Neural progenitor cell (in vitro differentiated cells): ENCODE measurements around the gene RAVER1. TPM values are rescaled to one million over a fixed set of nuclear protein-coding genes. Genes with fewer than 3 reads are reported as not detected.

Source experiments
- DNase-seq: peaks from one replicate; pipeline ENCODE4 v3.0.0-alpha.2; 2016; ENCODE audit warnings: low spot score
- H2AFZ ChIP-seq: fragments of 200-600 bp; sonication (generic); replicated peaks from 2 replicates; pipeline ENCODE4 v1.6.1; 2016; ENCODE audit warnings: antibody characterized with exemption
- H3F3A ChIP-seq: fragments of 200-600 bp; sonication (generic); 2 replicates; pipeline ENCODE4 v1.6.1; 2016; ENCODE audit warnings: antibody characterized with exemption, low read depth
- H3K27ac ChIP-seq: fragments of 200-600 bp; sonication (generic); 2 replicates; pipeline ENCODE4 v1.5.1; 2016; ENCODE audit warnings: mild to moderate bottlenecking
- H3K27me3 ChIP-seq: fragments of 200-600 bp; sonication (generic); 2 replicates; pipeline ENCODE4 v1.6.1; 2016; ENCODE audit warnings: mild to moderate bottlenecking, moderate library complexity
- H3K36me3 ChIP-seq: fragments of 200-600 bp; sonication (generic); 2 replicates; pipeline ENCODE4 v1.5.1; 2016
- H3K4me1 ChIP-seq: fragments of 200-600 bp; sonication (generic); 2 replicates; pipeline ENCODE4 v1.6.1; 2016; ENCODE audit warnings: mixed run types
- H3K4me2 ChIP-seq: fragments of 200-600 bp; sonication (generic); 2 replicates; pipeline ENCODE4 v1.6.1; 2016
- H3K4me3 ChIP-seq: fragments of 200-600 bp; sonication (generic); 2 replicates; pipeline ENCODE4 v1.5.1; 2016
- H3K79me2 ChIP-seq: fragments of 200-600 bp; sonication (generic); 2 replicates; pipeline ENCODE4 v1.6.1; 2016; ENCODE audit warnings: low read depth
- H3K9ac ChIP-seq: fragments of 200-600 bp; sonication (generic); 2 replicates; pipeline ENCODE4 v1.6.1; 2016
- H3K9me3 ChIP-seq: fragments of 200-600 bp; sonication (generic); 2 replicates; pipeline ENCODE4 v1.5.1; 2016; ENCODE audit warnings: low read depth
- H4K20me1 ChIP-seq: fragments of 200-600 bp; sonication (generic); 2 replicates; pipeline ENCODE4 v1.6.1; 2016; ENCODE audit warnings: low read depth
- H3K27ac Mint-ChIP-seq: 3 replicates; pipeline ENCODE4 v1.8.0; 2021; ENCODE audit warnings: mixed read lengths
- H3K27me3 Mint-ChIP-seq: 2 replicates; pipeline ENCODE4 v1.8.0; 2022; ENCODE audit warnings: low read depth, mild to moderate bottlenecking, inconsistent platforms, moderate library complexity, mixed read lengths; ENCODE audit not compliant: insufficient read depth
- H3K36me3 Mint-ChIP-seq: 3 replicates; pipeline ENCODE4 v1.8.0; 2021; ENCODE audit warnings: mixed read lengths
- H3K4me1 Mint-ChIP-seq: 3 replicates; pipeline ENCODE4 v1.8.0; 2021; ENCODE audit warnings: mixed read lengths
- H3K4me3 Mint-ChIP-seq: 3 replicates; pipeline ENCODE4 v1.8.0; 2021; ENCODE audit warnings: mild to moderate bottlenecking, moderate library complexity, mixed read lengths
- H3K9me3 Mint-ChIP-seq: 3 replicates; pipeline ENCODE4 v1.8.0; 2020; ENCODE audit warnings: mixed read lengths
- CTCF ChIP-seq: fragments of 200-600 bp; sonication (generic); IDR thresholded peaks from 2 replicates; pipeline ENCODE4 v1.5.1; 2017; ENCODE audit warnings: antibody characterized with exemption, mild to moderate bottlenecking
- EZH2 ChIP-seq: fragments of 200-600 bp; sonication (generic); IDR thresholded peaks from 2 replicates; pipeline ENCODE4 v1.6.1; 2017; ENCODE audit warnings: antibody characterized with exemption, mild to moderate bottlenecking, moderate library complexity
- EZH2phosphoT487 ChIP-seq: fragments of 200-600 bp; sonication (generic); IDR thresholded peaks from 2 replicates; pipeline ENCODE4 v1.6.1; 2017; ENCODE audit warnings: antibody characterized with exemption
- total RNA-seq: library from RNA; depleted of rRNA; stranded (reverse); fragments of >200 nt; gene quantifications from 2 replicates; pipeline ENCODE4 v1.2.3, GENCODE V29; 2015; ENCODE audit warnings: low replicate concordance

The RAVER1 gene
- total RNA-seq, 1 donor from 2014 or later = 5.4 TPM

- Mint-ChIP-seq H3K27ac (no peak overlapping the region), H3K9me3 (peaks cover 3% of the 10 kb centered on the region), H3K4me1 (peaks cover 24% of the 10 kb centered on the region), H3K4me3 (peak overlapping the region; percentile 83), H3K27me3 (peaks cover 84% of the 10 kb centered on the region), H3K36me3 (no peaks in the 10 kb centered on the region)
- Histone ChIP-seq H3F3A (peaks cover 68% of the 10 kb centered on the region), H3K79me2 (no peaks in the 10 kb centered on the region), H3K4me2 (peak overlapping the region; percentile 75), H4K20me1 (peaks cover 52% of the 10 kb centered on the region), H3K9me3 (no peaks in the 10 kb centered on the region), H3K4me3 (peak overlapping the region; percentile 39), H3K4me1 (peaks cover 14% of the 10 kb centered on the region), H3K27ac (no peak overlapping the region), H3K27me3 (peaks cover 94% of the 10 kb centered on the region), H3K9ac (no peak overlapping the region), H2AFZ (no peak overlapping the region), H3K36me3 (no peaks in the 10 kb centered on the region)
- peak; percentile 73 for DNase-seq
- no peak for TF ChIP-seq EZH2
- no peak for TF ChIP-seq CTCF
- no peak for TF ChIP-seq EZH2phosphoT487
Measured at GRCh38 chr19:10289167-10289835, 44.0 kb downstream of the RAVER1 start.

GRCh38 chr19:10288662-10289166 lies 44.6 kb downstream of the RAVER1 start:
- TF ChIP-seq CTCF (no peak), EZH2phosphoT487 (peak; percentile 10), EZH2 (no peak)
- Histone ChIP-seq H3K27me3 (peaks cover 88% of the 10 kb centered on the region), H3K9me3 (no peaks in the 10 kb centered on the region), H4K20me1 (peaks cover 46% of the 10 kb centered on the region), H3F3A (peaks cover 63% of the 10 kb centered on the region), H3K27ac (no peak overlapping the region), H3K4me3 (peak overlapping the region; percentile 39), H3K9ac (no peak overlapping the region), H3K4me2 (peak overlapping the region; percentile 75), H3K79me2 (no peaks in the 10 kb centered on the region), H2AFZ (no peak overlapping the region), H3K36me3 (no peaks in the 10 kb centered on the region), H3K4me1 (peaks cover 14% of the 10 kb centered on the region)
- peaks cover 79% of the 10 kb centered on the region for H3K27me3 Mint-ChIP-seq
- no peak overlapping the region for H3K27ac Mint-ChIP-seq
- peaks cover 24% of the 10 kb centered on the region for H3K4me1 Mint-ChIP-seq
- peaks cover 3% of the 10 kb centered on the region for H3K9me3 Mint-ChIP-seq
- peak; percentile 76 for DNase-seq
- peak overlapping the region; percentile 83 for H3K4me3 Mint-ChIP-seq
- H3K36me3 Mint-ChIP-seq = no peaks in the 10 kb centered on the region

- Histone ChIP-seq H2AFZ (peak within 1 kb of the TSS; percentile 53), H3K4me1 (peaks cover 14% of the 10 kb centered on the region), H4K20me1 (peaks cover 32% of the 10 kb centered on the region), H3F3A (peaks cover 48% of the 10 kb centered on the region), H3K4me2 (peak within 1 kb of the TSS; percentile 78), H3K27ac (no peak within 1 kb of the TSS), H3K79me2 (no peaks in the 10 kb centered on the region), H3K9me3 (no peaks in the 10 kb centered on the region), H3K36me3 (no peaks in the 10 kb centered on the region), H3K27me3 (peaks cover 72% of the 10 kb centered on the region), H3K9ac (no peak within 1 kb of the TSS), H3K4me3 (peak within 1 kb of the TSS; percentile 39)
- peak within 1 kb of the TSS; percentile 43 for H3K4me3 Mint-ChIP-seq
- H3K27ac Mint-ChIP-seq = no peak within 1 kb of the TSS
- DNase-seq = peak; percentile 78
- H3K36me3 Mint-ChIP-seq = no peaks in the 10 kb centered on the region
- peaks cover 73% of the 10 kb centered on the region for H3K27me3 Mint-ChIP-seq
- H3K4me1 Mint-ChIP-seq = peaks cover 15% of the 10 kb centered on the region
- H3K9me3 Mint-ChIP-seq = peaks cover 3% of the 10 kb centered on the region
- TF ChIP-seq EZH2 = peak; percentile 85
- no peak for TF ChIP-seq CTCF
- TF ChIP-seq EZH2phosphoT487 = peak; percentile 66
Measured at GRCh38 chr19:10286803-10287737, 46.3 kb downstream of the RAVER1 start, which contains the start of gene ICAM4. TSS of gene ICAM4 (plus strand) at chr19:10286955. CDS start at chr19:10287013, 58 bp downstream.
